Measurements from ENCODE around the gene SYNC.

DNA sequence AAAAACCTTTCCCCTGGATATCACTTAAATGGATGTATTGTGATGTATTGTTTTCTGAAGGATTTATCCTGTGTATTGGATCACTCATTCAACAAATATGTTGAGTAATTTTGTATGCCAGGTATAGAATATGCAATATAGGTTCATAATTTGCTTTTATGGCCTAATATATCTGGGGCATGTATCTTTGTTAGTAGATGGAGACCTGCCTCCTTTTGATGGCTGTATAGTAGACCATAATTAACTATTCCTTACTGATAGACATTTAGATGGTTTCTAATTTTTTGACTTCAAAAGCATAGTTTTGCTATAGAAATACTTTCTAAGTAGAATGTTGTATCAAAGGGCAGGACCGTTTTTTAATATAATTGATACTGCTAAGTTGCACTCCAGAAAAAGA lies 43.0 kb downstream of the SYNC start:
- TF ChIP-seq, protein P1, sequence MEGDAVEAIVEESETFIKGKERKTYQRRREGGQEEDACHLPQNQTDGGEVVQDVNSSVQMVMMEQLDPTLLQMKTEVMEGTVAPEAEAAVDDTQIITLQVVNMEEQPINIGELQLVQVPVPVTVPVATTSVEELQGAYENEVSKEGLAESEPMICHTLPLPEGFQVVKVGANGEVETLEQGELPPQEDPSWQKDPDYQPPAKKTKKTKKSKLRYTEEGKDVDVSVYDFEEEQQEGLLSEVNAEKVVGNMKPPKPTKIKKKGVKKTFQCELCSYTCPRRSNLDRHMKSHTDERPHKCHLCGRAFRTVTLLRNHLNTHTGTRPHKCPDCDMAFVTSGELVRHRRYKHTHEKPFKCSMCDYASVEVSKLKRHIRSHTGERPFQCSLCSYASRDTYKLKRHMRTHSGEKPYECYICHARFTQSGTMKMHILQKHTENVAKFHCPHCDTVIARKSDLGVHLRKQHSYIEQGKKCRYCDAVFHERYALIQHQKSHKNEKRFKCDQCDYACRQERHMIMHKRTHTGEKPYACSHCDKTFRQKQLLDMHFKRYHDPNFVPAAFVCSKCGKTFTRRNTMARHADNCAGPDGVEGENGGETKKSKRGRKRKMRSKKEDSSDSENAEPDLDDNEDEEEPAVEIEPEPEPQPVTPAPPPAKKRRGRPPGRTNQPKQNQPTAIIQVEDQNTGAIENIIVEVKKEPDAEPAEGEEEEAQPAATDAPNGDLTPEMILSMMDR (IDR thresholded peaks at IDR 0.05; ENCODE audit: low read depth, low read length) = no peak
- TF ChIP-seq EZH2phosphoT487 (IDR thresholded peaks at IDR 0.05; ENCODE audit: low read depth) = no peak

Data from OCI-LY3 (cell line).